GM06990 (cell line): Measurements from ENCODE around the gene VAV3.

Experiments
- DNase-seq: peaks from one replicate; pipeline ENCODE4 v3.0.0-alpha.2; 2011; ENCODE audit not compliant: insufficient read length; ENCODE audit errors: extremely low read depth
- H3K27me3 ChIP-seq: replicated peaks from 2 replicates; pipeline ENCODE4 v1.6.0; 2011; ENCODE audit warnings: low read length; ENCODE audit not compliant: control insufficient read depth, insufficient read depth
- H3K36me3 ChIP-seq: 2 replicates; pipeline ENCODE4 v1.5.1; 2011; ENCODE audit warnings: low read length; ENCODE audit not compliant: control insufficient read depth, insufficient read depth
- H3K4me3 ChIP-seq: replicated peaks from 2 replicates; pipeline ENCODE4 v1.5.1; 2011; ENCODE audit warnings: low read depth, mild to moderate bottlenecking, control low read depth, low read length
- TF ChIP-seq, protein P1 (sequence below): IDR thresholded peaks from 2 replicates; pipeline ENCODE4 v1.5.1; 2011; ENCODE audit warnings: low read length, control low read depth, mild to moderate bottlenecking, inconsistent platforms; ENCODE audit not compliant: insufficient read depth, poor library complexity, severe bottlenecking

The VAV3 gene

DNA sequence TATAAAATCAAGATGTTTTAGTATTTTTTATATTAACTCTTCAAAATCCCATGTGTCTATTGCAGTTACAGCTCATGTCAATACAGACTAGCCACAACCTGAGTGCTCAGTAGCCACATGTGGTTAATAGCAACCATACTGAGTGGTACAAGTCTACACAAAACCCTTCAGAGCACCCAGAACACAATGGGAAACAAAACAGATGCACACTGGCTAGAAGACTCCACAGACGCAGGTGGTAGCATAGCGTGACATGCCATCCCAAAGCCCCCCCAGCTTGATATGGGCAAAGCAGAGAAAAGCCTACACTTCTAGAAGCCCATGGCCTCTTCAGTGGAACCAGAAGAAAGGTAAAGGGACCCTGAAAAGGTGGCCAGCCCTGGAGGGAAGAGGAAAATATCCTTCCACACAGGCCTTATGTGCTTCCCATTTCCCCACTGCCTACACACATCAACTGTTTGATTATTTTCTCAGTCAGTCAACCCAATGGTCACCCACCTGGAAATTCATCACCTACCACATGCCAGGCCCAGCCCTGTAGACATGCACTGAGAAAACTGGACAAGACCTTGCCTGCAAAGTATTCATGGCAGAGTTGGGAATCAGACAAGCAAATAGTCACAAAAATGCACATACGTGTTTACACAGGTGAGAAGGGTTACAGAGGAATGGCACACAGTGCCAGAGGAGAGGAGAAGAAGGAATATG lies 175.0 kb downstream of the VAV3 start:
- H3K36me3 ChIP-seq, result no peaks in the 10 kb centered on the region
- no peaks in the 10 kb centered on the region for H3K27me3 ChIP-seq
- H3K4me3 ChIP-seq, result no peak overlapping the region
- no peak for DNase-seq
- TF ChIP-seq, protein P1, sequence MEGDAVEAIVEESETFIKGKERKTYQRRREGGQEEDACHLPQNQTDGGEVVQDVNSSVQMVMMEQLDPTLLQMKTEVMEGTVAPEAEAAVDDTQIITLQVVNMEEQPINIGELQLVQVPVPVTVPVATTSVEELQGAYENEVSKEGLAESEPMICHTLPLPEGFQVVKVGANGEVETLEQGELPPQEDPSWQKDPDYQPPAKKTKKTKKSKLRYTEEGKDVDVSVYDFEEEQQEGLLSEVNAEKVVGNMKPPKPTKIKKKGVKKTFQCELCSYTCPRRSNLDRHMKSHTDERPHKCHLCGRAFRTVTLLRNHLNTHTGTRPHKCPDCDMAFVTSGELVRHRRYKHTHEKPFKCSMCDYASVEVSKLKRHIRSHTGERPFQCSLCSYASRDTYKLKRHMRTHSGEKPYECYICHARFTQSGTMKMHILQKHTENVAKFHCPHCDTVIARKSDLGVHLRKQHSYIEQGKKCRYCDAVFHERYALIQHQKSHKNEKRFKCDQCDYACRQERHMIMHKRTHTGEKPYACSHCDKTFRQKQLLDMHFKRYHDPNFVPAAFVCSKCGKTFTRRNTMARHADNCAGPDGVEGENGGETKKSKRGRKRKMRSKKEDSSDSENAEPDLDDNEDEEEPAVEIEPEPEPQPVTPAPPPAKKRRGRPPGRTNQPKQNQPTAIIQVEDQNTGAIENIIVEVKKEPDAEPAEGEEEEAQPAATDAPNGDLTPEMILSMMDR, result no peak

DNA sequence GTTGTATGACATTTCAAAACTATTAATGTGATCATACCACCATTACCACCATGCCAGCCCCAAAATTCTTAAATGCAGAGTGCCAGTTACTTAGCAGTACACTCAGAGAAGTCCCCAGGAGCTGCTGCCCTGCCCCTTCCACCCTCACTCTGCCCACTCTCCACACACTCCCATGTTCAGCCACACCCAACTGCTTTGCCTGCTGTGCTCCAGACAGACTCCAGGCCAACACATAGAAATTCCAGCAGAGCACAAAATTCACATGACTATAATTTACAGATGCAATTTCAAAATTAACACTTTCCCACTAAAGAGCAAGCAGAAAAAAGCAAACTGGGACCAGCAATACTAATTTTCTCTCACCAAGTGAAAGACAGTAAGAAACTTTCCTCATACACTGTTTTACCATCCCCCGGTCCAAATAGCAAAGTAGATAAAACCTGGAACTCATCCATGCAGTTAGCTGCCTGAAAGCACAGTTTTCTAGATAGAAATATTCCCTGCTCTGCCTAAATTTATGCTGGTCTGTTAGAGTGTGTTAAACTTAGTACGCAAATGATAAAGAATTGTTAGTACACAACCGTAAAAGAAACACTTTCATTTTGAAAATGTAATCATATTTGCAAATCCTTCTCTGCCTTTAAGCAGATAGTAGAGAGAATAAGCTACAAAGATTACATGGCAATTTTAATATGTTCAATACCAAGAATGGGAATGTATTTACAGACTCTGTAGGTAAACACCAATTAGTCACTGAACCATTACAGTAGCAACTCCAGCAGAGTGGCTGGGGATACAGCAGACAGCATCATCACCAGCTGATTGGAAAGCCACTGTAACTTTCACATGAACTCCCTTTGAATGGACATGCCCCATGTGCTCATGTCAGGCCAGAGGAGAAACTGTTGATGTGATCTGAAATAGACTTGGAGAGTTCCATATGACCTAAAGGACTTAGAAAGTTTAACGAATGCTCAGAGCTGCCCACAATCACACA lies 176.5 kb downstream of the VAV3 start:
- H3K4me3 ChIP-seq, result no peak overlapping the region; the same call in 1 of the 2 replicates
- H3K36me3 ChIP-seq, result no peaks in the 10 kb centered on the region

DNA sequence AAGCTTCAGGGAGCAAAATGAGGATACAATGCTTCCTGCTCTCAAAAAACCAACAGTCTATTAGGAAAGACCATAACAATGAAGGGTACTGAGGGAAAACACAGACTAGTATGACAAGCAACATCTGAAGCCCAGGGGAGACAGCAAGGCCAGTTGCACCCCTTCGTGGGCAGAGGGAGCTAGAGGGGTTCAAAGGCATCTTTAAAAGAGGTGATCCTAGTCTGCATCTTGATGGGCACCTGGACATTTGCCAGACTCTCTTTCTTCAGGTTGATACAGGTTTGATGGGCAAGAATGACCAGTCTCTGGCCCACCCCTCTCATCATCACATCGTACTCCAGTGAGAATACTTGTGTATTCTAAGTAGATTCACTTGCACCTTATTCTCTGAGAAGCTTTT lies 177.7 kb downstream of the VAV3 start:
- no peaks in the 10 kb centered on the region for H3K27me3 ChIP-seq
- no peak overlapping the region for H3K4me3 ChIP-seq
- no peak for DNase-seq
- no peaks in the 10 kb centered on the region for H3K36me3 ChIP-seq
- TF ChIP-seq, protein P1, result peak; percentile 64

More for the DNA sequence above, 176.5 kb downstream of the VAV3 start:
- no peaks in the 10 kb centered on the region for H3K27me3 ChIP-seq
- TF ChIP-seq, protein P1, result no peak
- no peak for DNase-seq

DNA sequence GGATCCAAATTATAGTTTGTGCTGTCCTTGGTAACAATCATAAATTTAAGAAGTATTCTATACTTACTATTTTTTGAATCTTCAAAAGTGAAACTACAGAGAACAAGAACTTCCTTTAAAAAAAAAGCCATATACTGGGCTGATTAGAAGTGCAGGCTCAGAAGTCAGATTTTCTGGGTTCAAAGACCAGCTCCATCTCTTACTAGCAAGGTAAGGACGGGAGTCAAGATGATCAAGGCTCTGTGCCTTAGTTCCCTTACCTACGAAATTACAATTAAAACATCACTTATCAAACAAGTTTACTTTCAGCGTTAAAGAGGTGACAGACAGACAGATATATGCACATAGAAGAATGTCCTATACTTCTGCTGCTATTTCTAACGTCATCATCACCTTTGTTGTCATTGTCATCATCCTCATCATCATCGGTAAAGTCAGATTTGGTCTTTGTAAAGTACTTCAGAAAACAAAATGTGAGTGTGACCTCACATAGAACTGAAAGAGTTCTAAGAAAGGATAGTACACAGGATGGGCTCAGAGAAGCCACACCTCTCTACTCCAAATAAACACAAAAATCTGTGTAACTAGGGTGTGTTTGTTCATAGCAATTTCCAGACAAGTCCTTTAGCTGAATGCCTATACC lies 178.7 kb downstream of the VAV3 start:
- no peaks in the 10 kb centered on the region for H3K36me3 ChIP-seq
- TF ChIP-seq, protein P1, result no peak
- DNase-seq, result no peak
- H3K27me3 ChIP-seq, result no peaks in the 10 kb centered on the region
- no peak overlapping the region for H3K4me3 ChIP-seq

DNA sequence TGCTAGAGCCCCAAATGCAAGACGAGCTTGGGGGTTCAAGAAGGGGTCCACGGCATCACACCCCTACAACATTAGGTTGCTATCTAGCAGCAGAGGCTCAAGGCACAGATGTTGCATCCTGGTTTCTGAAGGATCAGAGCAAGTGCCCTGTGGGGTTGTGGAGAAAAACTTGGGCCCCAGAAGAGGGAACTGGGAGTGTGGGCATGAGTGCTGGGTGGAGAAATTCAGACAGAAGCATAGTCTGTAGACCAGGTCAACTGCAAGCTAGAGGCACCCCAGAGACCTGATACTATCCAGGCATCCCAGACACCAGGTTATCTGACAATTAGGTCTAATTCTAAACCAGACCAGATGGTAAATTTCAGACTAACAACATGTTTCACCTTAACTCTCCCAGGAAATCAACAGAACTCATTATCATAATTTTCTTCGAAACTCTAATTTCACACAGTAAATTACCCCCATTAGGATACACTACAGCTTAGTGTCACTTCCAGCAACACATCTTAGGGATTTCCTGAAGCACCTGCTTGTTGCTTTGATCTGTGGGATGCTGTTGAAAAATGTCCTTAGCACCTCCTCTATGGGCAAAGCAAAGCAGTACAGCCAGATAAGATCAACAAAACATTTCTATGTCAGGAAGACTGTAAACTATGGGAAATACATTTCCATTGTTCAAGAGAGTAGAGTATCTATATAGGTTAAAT lies 179.3 kb downstream of the VAV3 start:
- Histone ChIP-seq H3K4me3 (no peak overlapping the region), H3K27me3 (no peaks in the 10 kb centered on the region), H3K36me3 (no peaks in the 10 kb centered on the region)
- DNase-seq, result no peak
- TF ChIP-seq, protein P1, result no peak
